ENCODE data around the gene EIF4E3. TPM values are rescaled to one million over a fixed set of nuclear protein-coding genes. Genes with fewer than 3 reads are reported as not detected.
A peak's percentile ranks its signal among the peaks of the same experiment; 100 is the strongest.

The EIF4E3 gene
- total and polyA plus RNA-seq, 12 donors, result 2.3 to 16.1 (median 10.6) TPM

GRCh38 chr3:71662056-71662455 is 63.1 kb downstream of the EIF4E3 start:
- H3K27ac ChIP-seq, result no peak overlapping the region
- H3K4me1 ChIP-seq (replicated peaks in 1 of 2), result peaks cover 0 to 7% of the 10 kb centered on the region in 2 donors
- intact Hi-C loops (cut with DNase I), result no loop called here

GRCh38 chr3:71659864-71660591 is 65.2 kb downstream of the EIF4E3 start:
- Histone ChIP-seq H3K4me1 (replicated peaks in 1 of 2) (peaks cover 0 to 7% of the 10 kb centered on the region in 2 donors), H3K36me3 (replicated peaks in 1 of 2) (no peaks in the 10 kb centered on the region), H3K9me3 (replicated peaks in 1 of 3) (no peaks in the 10 kb centered on the region), H3K27ac (no peak overlapping the region), H3K27me3 (no peaks in the 10 kb centered on the region), H3K4me3 (no peak overlapping the region)
- WGBS, 4 donors, result 85 to 93% (median 86%) methylated on average over 9 of the region's 9 CpGs
- TF ChIP-seq POLR2A (IDR thresholded peaks at IDR 0.05) (no peak), CTCF (IDR thresholded peaks at IDR 0.05) (no peak)
- no peak for DNase-seq
- intact Hi-C loops (cut with DNase I), result no loop called here

More at GRCh38 chr3:71662056-71662455, 63.1 kb downstream of the EIF4E3 start:
- Histone ChIP-seq H3K36me3 (replicated peaks in 1 of 2) (no peaks in the 10 kb centered on the region), H3K4me3 (no peak overlapping the region), H3K27me3 (no peaks in the 10 kb centered on the region), H3K9me3 (replicated peaks in 1 of 3) (no peaks in the 10 kb centered on the region)
- WGBS, 4 donors, result 90 to 94% (median 92%) methylated on average over 3 of the region's 3 CpGs
- no peak for DNase-seq
- TF ChIP-seq CTCF (IDR thresholded peaks at IDR 0.05) (no peak), POLR2A (IDR thresholded peaks at IDR 0.05) (no peak)

GRCh38 chr3:71657831-71658530 is 67.2 kb downstream of the EIF4E3 start:
- H3K4me3 ChIP-seq, result no peak overlapping the region
- no peaks in the 10 kb centered on the region for H3K27me3 ChIP-seq
- H3K9me3 ChIP-seq (replicated peaks in 1 of 3), result no peaks in the 10 kb centered on the region
- TF ChIP-seq POLR2A (IDR thresholded peaks at IDR 0.05) (no peak), CTCF (IDR thresholded peaks at IDR 0.05) (no peak)
- intact Hi-C loops (cut with DNase I), result no loop called here
- no peaks in the 10 kb centered on the region for H3K36me3 ChIP-seq (replicated peaks in 1 of 2)
- peaks cover 0 to 7% of the 10 kb centered on the region in 2 donors for H3K4me1 ChIP-seq (replicated peaks in 1 of 2)
- DNase-seq, result peak; percentile 70 to 93 (median 81)
- 32 to 57% (median 43%) methylated on average over 9 to 12 of the region's 12 CpGs for WGBS, 4 donors
- H3K27ac ChIP-seq, result peak overlapping the region in 1 of 5 donors; percentile 40

- 91 to 94% (median 94%) methylated on average over 8 of the region's 8 CpGs for WGBS, 4 donors
- Histone ChIP-seq H3K4me1 (replicated peaks in 1 of 2) (peaks cover 0 to 7% of the 10 kb centered on the region in 2 donors), H3K36me3 (replicated peaks in 1 of 2) (no peaks in the 10 kb centered on the region), H3K27me3 (no peaks in the 10 kb centered on the region), H3K27ac (no peak overlapping the region), H3K4me3 (no peak overlapping the region), H3K9me3 (replicated peaks in 1 of 3) (no peaks in the 10 kb centered on the region)
- intact Hi-C loops (cut with DNase I), result no loop called here
- TF ChIP-seq CTCF (IDR thresholded peaks at IDR 0.05) (no peak), POLR2A (IDR thresholded peaks at IDR 0.05) (no peak)
- no peak for DNase-seq
Observed at GRCh38 chr3:71655061-71655460, 70.1 kb downstream of the EIF4E3 start.
